ENCODE measurements around the gene KIF6. TPM values are rescaled to one million over a fixed set of nuclear protein-coding genes. Genes with fewer than 3 reads are reported as not detected.

Gene KIF6
- total RNA-seq, 2 donors from 2014 or later = 0.46 TPM; not detected in 1

DNA sequence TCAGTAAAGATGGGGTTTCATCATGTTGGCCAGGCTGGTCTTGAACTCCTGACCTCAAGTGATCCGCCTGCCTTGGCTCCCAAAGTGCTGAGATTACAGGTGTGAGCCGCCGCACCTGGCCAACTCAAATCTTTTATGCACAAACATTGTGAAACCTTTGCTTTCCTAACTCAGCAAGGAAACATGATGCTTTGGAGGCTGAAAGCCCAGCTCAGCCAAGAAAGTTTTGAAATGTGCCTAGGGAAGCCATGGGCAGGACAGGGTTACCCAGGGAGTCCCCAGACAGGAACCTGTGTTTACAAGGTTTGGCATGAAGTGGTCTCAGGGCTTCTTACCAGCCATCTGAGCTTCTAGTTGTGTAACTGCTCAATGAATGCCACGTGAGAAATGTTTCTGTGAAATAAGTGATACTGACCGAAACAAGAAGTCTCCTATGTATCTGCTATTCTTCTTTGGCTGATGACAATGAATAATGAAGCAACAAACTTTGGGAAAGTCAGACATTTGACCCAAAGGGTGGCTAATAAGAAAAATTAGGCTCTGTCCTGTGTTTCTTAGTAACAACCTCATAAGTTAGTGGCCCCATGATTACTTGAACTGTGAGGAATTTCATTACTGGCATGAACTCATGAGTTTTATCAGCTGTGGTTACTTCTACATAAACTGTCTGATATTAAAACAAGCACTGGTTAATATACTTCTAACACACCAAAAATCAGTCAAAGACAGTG lies 163.5 kb downstream of the KIF6 start:
- Mint-ChIP-seq H3K27ac (no peak overlapping the region), H3K36me3 (ENCODE audit: insufficient read depth in 2 of 2) (no peaks in the 10 kb centered on the region), H3K4me1 (ENCODE audit: low read depth) (no peaks in the 10 kb centered on the region), H3K4me3 (no peak overlapping the region), H3K9me3 (no peaks in the 10 kb centered on the region), H3K27me3 (ENCODE audit: low read depth) (peaks cover 5% of the 10 kb centered on the region)
- DNase-seq (no peak), ATAC-seq (replicated peaks in 1 of 2) (no peak)

DNA sequence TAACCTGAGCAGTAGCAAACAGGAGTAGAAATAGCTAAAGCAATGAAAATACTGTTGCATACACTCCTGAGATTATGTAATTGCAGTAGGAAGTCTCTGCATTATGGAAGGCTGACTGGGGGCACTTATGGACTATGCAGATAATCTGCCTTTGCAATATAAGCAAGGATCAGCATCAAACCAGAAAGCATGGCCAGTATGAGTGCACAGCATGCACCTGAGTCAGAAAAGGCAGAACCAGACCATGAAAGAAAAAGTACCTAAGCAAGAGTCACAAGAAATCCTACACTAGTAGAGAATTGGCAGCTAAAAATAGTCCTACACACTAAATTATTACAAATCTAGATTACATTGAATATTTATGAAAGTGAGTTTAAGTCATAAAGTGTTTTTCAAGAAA lies 164.3 kb downstream of the KIF6 start:
- no peaks in the 10 kb centered on the region for H3K36me3 Mint-ChIP-seq (ENCODE audit: insufficient read depth in 2 of 2)
- H3K9me3 Mint-ChIP-seq = no peaks in the 10 kb centered on the region
- no peak for DNase-seq
- H3K4me1 Mint-ChIP-seq (ENCODE audit: low read depth) = no peaks in the 10 kb centered on the region
- H3K27ac Mint-ChIP-seq = no peak overlapping the region
- ATAC-seq (replicated peaks in 1 of 2) = no peak
- no peak overlapping the region for H3K4me3 Mint-ChIP-seq
- peaks cover 11% of the 10 kb centered on the region for H3K27me3 Mint-ChIP-seq (ENCODE audit: low read depth)

DNA sequence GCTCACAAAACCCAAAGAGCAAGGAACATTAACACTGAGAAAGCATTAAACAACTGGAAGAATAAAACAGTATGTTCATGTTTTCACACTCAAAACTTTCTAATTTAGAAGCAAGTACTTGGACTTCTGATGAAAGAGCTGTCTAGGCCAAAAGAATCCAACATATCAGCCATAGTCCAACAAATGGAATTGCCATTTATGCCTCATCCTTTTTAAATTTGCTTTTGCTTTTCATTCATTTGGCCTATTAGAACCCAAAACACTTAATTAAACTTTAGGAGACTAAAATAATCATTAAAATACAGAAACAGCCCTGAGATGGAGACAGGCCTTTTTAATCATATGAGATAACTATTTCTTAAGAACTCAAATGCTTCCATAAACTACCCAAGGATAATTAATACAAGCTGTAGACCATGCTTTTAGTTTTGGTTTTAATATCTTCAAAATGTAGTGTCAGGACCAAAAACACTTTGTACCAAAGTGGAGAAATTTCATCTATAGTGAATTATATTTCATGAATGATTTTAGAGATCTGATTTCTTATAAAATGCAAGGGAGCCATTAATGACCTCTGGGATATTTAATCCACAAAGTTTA lies 166.5 kb downstream of the KIF6 start:
- H3K4me1 Mint-ChIP-seq (ENCODE audit: low read depth) = no peaks in the 10 kb centered on the region
- no peak for DNase-seq
- no peaks in the 10 kb centered on the region for H3K36me3 Mint-ChIP-seq (ENCODE audit: insufficient read depth in 2 of 2)
- no peaks in the 10 kb centered on the region for H3K9me3 Mint-ChIP-seq
- no peak overlapping the region for H3K4me3 Mint-ChIP-seq
- H3K27ac Mint-ChIP-seq = no peak overlapping the region
- no peak for ATAC-seq (replicated peaks in 1 of 2)
- H3K27me3 Mint-ChIP-seq (ENCODE audit: low read depth) = peaks cover 22% of the 10 kb centered on the region

DNA sequence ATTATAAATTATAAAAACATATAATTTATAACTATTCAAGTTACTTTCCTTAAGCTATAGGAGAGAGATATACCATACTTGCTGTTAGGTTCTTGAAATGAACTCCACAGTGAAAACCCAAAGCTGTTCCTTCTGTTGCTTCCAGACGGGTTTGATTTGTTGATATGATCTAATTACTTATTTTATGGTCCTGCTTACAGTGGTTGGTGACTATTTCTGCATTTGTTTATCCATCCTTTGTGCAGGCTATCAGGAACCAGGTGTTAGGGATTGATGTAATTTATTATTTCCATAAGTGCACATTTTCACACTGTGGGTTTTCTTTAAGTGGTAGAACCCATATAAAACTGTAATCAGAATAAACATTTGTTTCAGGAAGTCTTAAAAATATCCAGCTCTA lies 167.1 kb downstream of the KIF6 start:
- peaks cover 22% of the 10 kb centered on the region for H3K27me3 Mint-ChIP-seq (ENCODE audit: low read depth)
- ATAC-seq (replicated peaks in 1 of 2) (no peak), DNase-seq (no peak)
- H3K36me3 Mint-ChIP-seq (ENCODE audit: insufficient read depth in 2 of 2) = no peaks in the 10 kb centered on the region
- H3K27ac Mint-ChIP-seq = no peak overlapping the region
- no peaks in the 10 kb centered on the region for H3K4me1 Mint-ChIP-seq (ENCODE audit: low read depth)
- no peaks in the 10 kb centered on the region for H3K9me3 Mint-ChIP-seq
- H3K4me3 Mint-ChIP-seq = no peak overlapping the region

DNA sequence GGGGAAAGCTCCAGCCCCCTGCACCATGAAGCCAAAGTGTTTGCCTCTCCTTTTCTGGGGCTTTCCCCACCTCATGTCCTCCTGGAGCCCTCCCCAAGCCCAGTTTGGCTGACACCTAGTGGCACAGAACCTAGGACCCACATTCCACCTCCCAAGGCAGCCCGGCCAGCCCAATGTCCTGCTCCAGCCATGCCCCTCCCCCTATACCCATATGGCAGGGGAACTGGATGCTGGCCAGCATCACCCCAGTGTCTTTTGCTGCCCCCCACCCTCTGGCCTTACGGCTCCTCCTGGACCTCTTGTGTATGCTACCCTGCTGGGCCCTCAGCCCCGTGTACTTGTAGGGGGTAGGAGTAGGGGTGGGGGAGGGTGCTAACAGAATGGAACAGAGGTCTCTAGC lies 170.1 kb downstream of the KIF6 start:
- Mint-ChIP-seq H3K4me1 (ENCODE audit: low read depth) (no peaks in the 10 kb centered on the region), H3K27me3 (ENCODE audit: low read depth) (peaks cover 26% of the 10 kb centered on the region), H3K4me3 (no peak overlapping the region), H3K9me3 (no peaks in the 10 kb centered on the region), H3K27ac (no peak overlapping the region), H3K36me3 (ENCODE audit: insufficient read depth in 2 of 2) (no peaks in the 10 kb centered on the region)
- ATAC-seq (replicated peaks in 1 of 2) = no peak
- DNase-seq = no peak

DNA sequence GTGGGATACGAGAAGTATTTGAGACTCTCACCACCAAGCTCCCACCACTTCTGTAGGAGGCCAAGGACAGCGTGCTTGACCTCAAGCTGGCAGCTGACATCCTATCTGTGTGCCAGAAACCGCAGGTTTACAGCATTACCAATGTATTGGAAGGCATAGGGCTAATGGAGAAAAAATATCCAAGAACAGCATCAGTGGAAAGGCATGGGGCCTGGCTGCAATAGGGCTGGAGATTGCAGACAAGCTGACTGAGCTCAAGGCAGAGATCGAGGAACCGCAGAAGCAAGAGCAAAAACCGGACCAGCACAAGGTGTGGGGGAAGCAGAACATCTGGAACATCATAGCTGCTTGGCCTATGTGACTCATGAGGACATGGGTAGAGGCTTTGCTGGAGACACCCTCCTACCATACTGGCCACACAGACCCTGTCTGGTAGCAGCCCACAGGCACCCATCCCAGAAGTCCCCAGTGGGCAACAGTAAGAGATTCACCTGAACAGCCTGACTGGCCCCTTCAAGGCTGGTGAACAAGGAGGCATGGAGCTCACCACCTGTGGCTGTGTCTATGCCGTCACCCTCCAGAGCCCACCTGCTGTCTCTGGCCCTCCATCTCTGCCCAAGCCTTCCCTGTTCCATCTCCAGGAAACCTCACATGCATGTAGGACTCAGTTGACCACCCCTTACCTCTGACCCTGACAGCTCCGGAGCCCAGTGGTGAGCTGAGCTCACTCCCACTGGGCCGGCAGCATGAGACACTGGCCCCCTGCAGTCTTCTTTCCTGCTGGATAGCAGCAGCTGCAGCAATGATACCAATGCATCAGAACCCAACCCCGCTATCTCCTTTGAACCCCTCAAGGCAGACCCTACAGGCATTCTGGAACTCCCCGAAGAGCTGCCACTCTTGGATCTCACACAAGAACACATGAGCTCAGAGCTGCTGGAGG lies 171.1 kb downstream of the KIF6 start:
- Mint-ChIP-seq H3K4me3 (no peak overlapping the region), H3K36me3 (ENCODE audit: insufficient read depth in 2 of 2) (no peaks in the 10 kb centered on the region), H3K27me3 (ENCODE audit: low read depth) (peaks cover 36% of the 10 kb centered on the region), H3K27ac (no peak overlapping the region), H3K9me3 (no peaks in the 10 kb centered on the region), H3K4me1 (ENCODE audit: low read depth) (no peaks in the 10 kb centered on the region)
- DNase-seq (no peak), ATAC-seq (replicated peaks in 1 of 2) (no peak)

DNA sequence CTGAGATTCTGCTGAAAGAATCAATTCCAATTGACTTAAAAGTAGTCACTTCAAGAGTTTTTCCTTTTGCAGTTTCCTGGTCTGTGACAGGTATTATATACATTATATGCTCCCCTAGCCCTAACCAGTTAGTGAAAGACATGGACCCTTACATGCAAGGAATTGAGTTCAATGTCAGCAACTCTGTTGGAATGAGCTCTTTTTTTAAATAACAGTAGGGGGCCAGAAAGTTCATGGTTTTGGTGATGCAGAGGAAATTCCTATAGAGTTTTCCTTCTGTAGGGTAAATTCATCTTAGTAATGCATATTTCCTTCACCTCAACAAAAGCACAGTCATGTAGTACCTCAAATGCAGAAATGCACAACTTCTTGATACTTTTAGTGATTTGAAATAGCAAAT lies 172.2 kb downstream of the KIF6 start:
- no peak for DNase-seq
- no peak for ATAC-seq (replicated peaks in 1 of 2)
- H3K4me3 Mint-ChIP-seq = no peak overlapping the region
- H3K27ac Mint-ChIP-seq = no peak overlapping the region
- no peaks in the 10 kb centered on the region for H3K36me3 Mint-ChIP-seq (ENCODE audit: insufficient read depth in 2 of 2)
- H3K27me3 Mint-ChIP-seq (ENCODE audit: low read depth) = peaks cover 37% of the 10 kb centered on the region
- no peaks in the 10 kb centered on the region for H3K4me1 Mint-ChIP-seq (ENCODE audit: low read depth)
- no peaks in the 10 kb centered on the region for H3K9me3 Mint-ChIP-seq

DNA sequence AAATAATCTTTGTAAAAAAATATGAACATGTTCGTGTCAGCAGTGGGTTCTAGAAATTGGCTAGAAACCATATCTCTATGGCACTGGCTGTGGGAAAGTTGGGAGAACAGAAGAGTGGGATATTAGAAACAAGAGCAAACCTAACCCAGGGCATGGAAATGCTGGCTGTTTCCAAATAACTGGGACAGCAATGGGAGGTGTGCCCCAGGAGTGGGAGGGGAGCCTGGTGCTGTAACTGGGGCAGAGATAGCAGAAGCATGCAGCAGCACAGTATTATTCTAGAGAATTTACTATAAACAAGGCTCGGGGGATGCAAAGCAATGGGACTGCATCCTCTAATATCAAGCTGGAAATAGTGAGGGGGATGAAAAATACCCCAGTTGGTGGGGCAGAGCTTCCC lies 175.0 kb downstream of the KIF6 start:
- Mint-ChIP-seq H3K27me3 (ENCODE audit: low read depth) (peaks cover 45% of the 10 kb centered on the region), H3K27ac (no peak overlapping the region), H3K4me3 (no peak overlapping the region), H3K36me3 (ENCODE audit: insufficient read depth in 2 of 2) (no peaks in the 10 kb centered on the region), H3K4me1 (ENCODE audit: low read depth) (no peaks in the 10 kb centered on the region), H3K9me3 (no peaks in the 10 kb centered on the region)
- ATAC-seq (replicated peaks in 1 of 2) = no peak
- DNase-seq = no peak

DNA sequence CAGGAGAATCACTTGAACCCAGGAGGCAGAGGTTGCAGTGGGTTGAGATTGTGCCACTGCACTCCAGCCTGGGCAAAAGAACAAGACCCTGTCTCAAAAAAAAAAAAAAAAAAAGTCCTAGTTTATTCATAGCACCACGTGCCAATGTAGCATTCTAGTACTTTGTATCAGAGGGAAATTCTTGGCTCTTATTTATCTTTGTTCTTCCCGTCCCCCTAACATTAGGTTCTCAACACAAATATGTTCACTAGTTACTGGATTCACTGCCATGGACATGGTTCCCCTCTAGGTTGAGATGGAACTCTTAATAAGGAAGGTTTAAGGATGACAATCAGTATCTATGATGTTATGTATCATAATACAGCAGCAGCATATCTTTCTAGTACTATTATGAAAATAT lies 178.5 kb downstream of the KIF6 start:
- no peaks in the 10 kb centered on the region for H3K4me1 Mint-ChIP-seq (ENCODE audit: low read depth)
- H3K4me3 Mint-ChIP-seq = no peak overlapping the region
- no peaks in the 10 kb centered on the region for H3K9me3 Mint-ChIP-seq
- DNase-seq = no peak
- ATAC-seq (replicated peaks in 1 of 2) = no peak
- peaks cover 36% of the 10 kb centered on the region for H3K27me3 Mint-ChIP-seq (ENCODE audit: low read depth)
- no peak overlapping the region for H3K27ac Mint-ChIP-seq
- H3K36me3 Mint-ChIP-seq (ENCODE audit: insufficient read depth in 2 of 2) = no peaks in the 10 kb centered on the region

DNA sequence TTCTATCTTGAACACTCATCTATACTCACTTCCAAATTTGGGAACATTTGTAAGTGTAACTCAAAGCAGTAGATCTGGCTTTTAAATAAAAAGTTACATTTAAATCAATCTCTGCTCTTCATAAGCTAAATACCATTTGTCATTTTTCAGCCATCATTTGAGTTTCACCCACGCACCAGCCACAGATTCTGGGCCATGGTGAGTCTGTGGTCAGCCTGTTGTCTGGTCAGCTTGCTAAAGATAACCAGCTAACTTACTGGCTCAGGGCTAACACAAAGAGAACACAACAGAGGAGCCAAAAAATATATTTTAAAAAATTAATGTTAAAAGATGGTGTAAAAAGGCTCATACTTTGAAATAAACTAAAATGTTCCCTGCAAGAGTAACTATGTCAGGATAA lies 181.3 kb downstream of the KIF6 start:
- Mint-ChIP-seq H3K4me1 (ENCODE audit: low read depth) (no peaks in the 10 kb centered on the region), H3K27ac (no peak overlapping the region), H3K36me3 (ENCODE audit: insufficient read depth in 2 of 2) (no peaks in the 10 kb centered on the region), H3K4me3 (no peak overlapping the region), H3K27me3 (ENCODE audit: low read depth) (peaks cover 16% of the 10 kb centered on the region), H3K9me3 (no peaks in the 10 kb centered on the region)
- DNase-seq = no peak
- ATAC-seq (replicated peaks in 1 of 2) = no peak

DNA sequence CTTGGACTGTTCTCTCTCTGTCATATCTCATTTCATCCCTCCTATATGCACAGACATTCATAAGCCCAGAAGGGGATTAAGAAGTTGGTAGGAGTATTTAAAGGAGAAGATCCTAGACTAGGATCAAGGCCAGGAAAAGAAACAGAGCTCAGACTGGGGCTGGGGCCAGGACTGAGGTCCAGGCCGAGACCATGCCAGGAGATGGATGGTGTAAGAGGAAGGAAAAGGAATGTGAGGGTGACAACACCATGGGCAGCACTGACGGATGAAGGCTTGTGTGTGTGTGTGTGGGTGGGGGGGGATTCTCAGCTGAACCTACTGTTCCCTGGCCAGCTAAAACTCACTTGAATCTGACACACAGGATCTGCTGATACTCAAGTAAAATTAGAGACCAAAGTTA lies 182.1 kb downstream of the KIF6 start:
- DNase-seq = no peak
- no peaks in the 10 kb centered on the region for H3K36me3 Mint-ChIP-seq (ENCODE audit: insufficient read depth in 2 of 2)
- no peaks in the 10 kb centered on the region for H3K4me1 Mint-ChIP-seq (ENCODE audit: low read depth)
- no peaks in the 10 kb centered on the region for H3K9me3 Mint-ChIP-seq
- no peak overlapping the region for H3K4me3 Mint-ChIP-seq
- no peak for ATAC-seq (replicated peaks in 1 of 2)
- peaks cover 16% of the 10 kb centered on the region for H3K27me3 Mint-ChIP-seq (ENCODE audit: low read depth)
- H3K27ac Mint-ChIP-seq = no peak overlapping the region

DNA sequence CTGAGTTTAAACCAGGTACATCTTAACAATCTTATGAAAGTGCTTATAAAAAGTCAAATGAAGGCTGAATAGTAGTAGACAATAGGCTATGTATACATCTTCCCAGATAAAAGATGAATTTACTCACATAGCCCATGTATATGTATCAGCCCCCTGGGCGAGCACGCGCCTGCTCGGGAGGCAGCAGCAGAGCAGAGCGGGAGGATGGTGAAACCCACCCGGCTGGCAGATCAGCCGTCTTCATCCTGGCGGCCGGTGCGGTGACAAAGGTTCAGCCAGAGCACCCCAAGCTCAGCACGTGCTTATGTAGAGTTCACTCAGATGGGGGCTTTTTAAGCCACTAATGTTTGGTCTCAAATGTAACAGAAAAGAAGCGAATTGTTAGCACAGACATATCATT lies 184.8 kb downstream of the KIF6 start:
- Mint-ChIP-seq H3K36me3 (ENCODE audit: insufficient read depth in 2 of 2) (no peaks in the 10 kb centered on the region), H3K27ac (no peak overlapping the region), H3K27me3 (ENCODE audit: low read depth) (no peaks in the 10 kb centered on the region), H3K4me1 (ENCODE audit: low read depth) (no peaks in the 10 kb centered on the region), H3K9me3 (no peaks in the 10 kb centered on the region), H3K4me3 (no peak overlapping the region)
- ATAC-seq (replicated peaks in 1 of 2) = no peak
- no peak for DNase-seq

DNA sequence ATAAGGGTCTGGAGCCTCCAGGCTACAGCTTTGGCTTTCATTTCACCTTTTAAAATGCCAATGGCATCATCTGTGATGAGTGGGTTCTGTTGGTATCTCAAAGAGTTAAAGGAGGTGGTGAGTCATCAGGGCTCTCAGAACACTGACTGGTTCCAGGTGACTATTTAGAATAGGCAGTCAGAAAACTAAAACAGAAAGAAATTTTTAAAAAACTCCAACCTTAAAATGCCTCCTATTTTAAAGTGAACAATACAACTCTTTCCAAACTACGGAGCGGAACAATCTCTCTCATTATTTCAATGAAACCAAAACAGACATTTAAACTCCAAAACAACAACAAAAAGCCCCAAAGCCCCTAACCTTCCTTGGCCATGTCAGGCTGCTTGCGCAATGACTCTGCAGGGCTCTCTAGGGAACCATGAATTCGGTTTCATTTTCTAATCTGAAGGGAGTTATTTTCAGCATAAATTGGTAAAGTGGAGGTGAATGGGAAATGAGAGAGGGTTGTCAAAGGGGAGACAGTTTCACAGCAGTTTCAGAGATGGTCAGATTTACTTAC lies 194.9 kb downstream of the KIF6 start:
- Mint-ChIP-seq H3K36me3 (ENCODE audit: insufficient read depth in 2 of 2) (no peaks in the 10 kb centered on the region), H3K27me3 (ENCODE audit: low read depth) (peaks cover 21% of the 10 kb centered on the region), H3K9me3 (peaks cover 0 to 1% of the 10 kb centered on the region in 2 donors), H3K4me1 (ENCODE audit: low read depth) (peaks cover 9% of the 10 kb centered on the region), H3K4me3 (peak overlapping the region in 1 of 2 donors; percentile 60), H3K27ac (peak overlapping the region; percentile 32)
- DNase-seq (no peak), ATAC-seq (replicated peaks in 1 of 2) (peak; percentile 76 to 78)
